Heart left ventricle (tissue), 16 donors: ENCODE data around the gene LAYN. TPM values are rescaled to one million over a fixed set of nuclear protein-coding genes. Genes with fewer than 3 reads are reported as not detected.

Experiments
- ATAC-seq, 4 donors: fragments of 200-7000 bp; cut with Tn5 transposase; one replicate each; pipeline ENCODE4 v1.9.1; 2020 to 2022; ENCODE audit warnings: moderate library complexity in 4 of 4, mild to moderate bottlenecking in 3 of 4, moderate number of reproducible peaks in 1 of 4
- DNase-seq, 5 donors: peaks; one replicate each; pipeline ENCODE4 v3.0.0-alpha.2; 2020
- H3K27ac ChIP-seq, 12 donors: fragments of 200-600 bp; sonication (generic) in 4 of 12; one replicate each; pipeline versions ENCODE4 v1.5.0 to v1.8.0; 2016 to 2022; ENCODE audit warnings: mild to moderate bottlenecking in 2 of 12
- H3K27me3 ChIP-seq, 9 donors: fragments of 200-600 bp; sonication (generic) in 2 of 9; one replicate each; pipeline versions ENCODE4 v1.5.1 to v1.8.0; 2016 to 2022; ENCODE audit warnings: mild to moderate bottlenecking in 3 of 9
- H3K36me3 ChIP-seq, 9 donors: fragments of 200-600 bp; sonication (generic) in 2 of 9; one replicate each; pipeline versions ENCODE4 v1.5.0 to v1.8.0; 2018 to 2022; ENCODE audit warnings: mild to moderate bottlenecking in 2 of 9
- H3K4me1 ChIP-seq, 12 donors: fragments of 200-600 bp; sonication (generic) in 4 of 12; one replicate each; pipeline versions ENCODE4 v1.5.0 to v1.8.0; 2016 to 2022; ENCODE audit warnings: mild to moderate bottlenecking in 3 of 12
- H3K4me3 ChIP-seq, 12 donors: fragments of 200-600 bp; sonication (generic) in 4 of 12; one replicate each; pipeline versions ENCODE4 v1.5.0 to v1.8.0; 2017 to 2022; ENCODE audit warnings: mild to moderate bottlenecking in 9 of 12, moderate library complexity in 4 of 12
- H3K9me3 ChIP-seq, 12 donors: fragments of 200-600 bp; sonication (generic) in 4 of 12; one replicate each; pipeline versions ENCODE4 v1.5.0 to v1.8.0; 2016 to 2022; ENCODE audit warnings: mild to moderate bottlenecking in 1 of 12
- CTCF ChIP-seq, 12 donors: fragments of 200-600 bp; sonication (generic) in 4 of 12; IDR thresholded peaks; one replicate each; pipeline versions ENCODE4 v1.5.0 to v1.8.0; 2018 to 2022; ENCODE audit warnings: antibody characterized with exemption in 12 of 12, mild to moderate bottlenecking in 5 of 12
- POLR2A ChIP-seq, 2 donors: fragments of 450-650 bp; IDR thresholded peaks; one replicate each; pipeline ENCODE4 v1.6.1; 2017; ENCODE audit warnings: antibody characterized with exemption in 2 of 2, mild to moderate bottlenecking in 2 of 2, moderate library complexity in 2 of 2
- WGBS, 4 donors: extraction: QIAGEN DNeasy Blood & Tissue Kit in 2 of 4; methylation state at CpG; one replicate each; pipeline versions ENCODE4 v1.1.5 to v1.1.7; 2013 to 2018; 5-methylcytosine and 5-hydroxymethylcytosine counted together
- intact Hi-C, 10 donors: fragments of 100-400 bp; cut with DNase I; formaldehyde crosslinking; loops; one replicate each; pipeline versions ENCODE4 v1.11.1 to v1.14.2; 2022
- polyA plus RNA-seq, 2 donors: library from polyadenylated mRNA; stranded (reverse); fragments of 200-250 nt; gene quantifications; one replicate each; pipeline ENCODE4 v1.2.3, GENCODE V29; 2013
- total RNA-seq, 9 donors: library from RNA; depleted of rRNA in 2 of 9; stranded (reverse); fragments of >200 nt in 2 of 9; fragmentation: NEBNext Ultra II Directional in 3 of 9; extraction: Animal tissue kit (Norgen Biotek cat#: 25700) in 3 of 9; gene quantifications; one replicate each; pipeline versions ENCODE4 v1.1.0 to v1.2.4, GENCODE V29; 2016 to 2023
- donor health status: ischemic (EF 13 %, LVEDD 7.1; RV severe dilation, severe dysfunction).
- donor health status: healthy with polysubstance abuse.
- donor health status: DM: no; HTN: yes; CAD: no.
- donor health status: DM: no; HTN: no; CAD: no.
- donor health status: ischemic (EF 25% LVEDD 6.9; RV normal size, moderate dysfunction).
- donor health status: ischemic (EF 25% LVEDD 5.7; RV mildly dilated, moderate dysfunction).
- donor health status: healthy.
- donor health status: DM: yes; HTN: yes; CAD: no.
- donor health status: ischemic (EF 35%, LVEDD 5.7; RV mildly dilated, moderate dysfunction).
- donor health status: nonischemic (EF 11% LVEDD 7.7; RV severe dilation, severe dysfunction).
- donor health status: DM: yes; HTN: yes; CAD: no.
- donor health status: PGD.
- donor health status: ischemic (EF 29% LVEDD 5.4; RV normal size, mild dysfunction).
- donor health status: nonischemic (EF 23%, LVEDD 6.1; RV moderate dilation, normal function).

LAYN gene
- total and polyA plus RNA-seq, 11 donors = 1.2 to 6.9 (median 2.8) TPM

- TF ChIP-seq CTCF (IDR thresholded peaks at IDR 0.05) = no peak
- TF ChIP-seq POLR2A (IDR thresholded peaks at IDR 0.05) = no peak
- H3K27ac ChIP-seq = no peak overlapping the region
- ATAC-seq (no peak), DNase-seq (no peak)
- no peaks in the 10 kb centered on the region for H3K9me3 ChIP-seq
- intact Hi-C loops = loop anchor here in 1 of 10 donors (5.0 kb wide), 1 partner anchor 78 kb away; no protein-coding TSS in a partner anchor
- 87 to 89% (median 89%) methylated on average over 6 of the region's 6 CpGs for WGBS, 4 donors
- no peak overlapping the region for H3K4me3 ChIP-seq
- no peaks in the 10 kb centered on the region for H3K36me3 ChIP-seq
- peaks cover 0 to 14% (median 4%) of the 10 kb centered on the region in 9 donors for H3K27me3 ChIP-seq
- H3K4me1 ChIP-seq = peaks cover 0 to 11% (median 6%) of the 10 kb centered on the region in 12 donors
Measured at GRCh38 chr11:111535281-111535680, 5.2 kb upstream of the LAYN start.

- peaks cover 0 to 29% (median 16%) of the 10 kb centered on the region in 12 donors for H3K4me1 ChIP-seq
- peaks cover 0 to 34% (median 7%) of the 10 kb centered on the region in 9 donors for H3K27me3 ChIP-seq
- no peaks in the 10 kb centered on the region for H3K36me3 ChIP-seq
- no peak overlapping the region for H3K27ac ChIP-seq
- H3K9me3 ChIP-seq = no peaks in the 10 kb centered on the region
- ATAC-seq = no peak
- no peak for DNase-seq
- TF ChIP-seq CTCF (IDR thresholded peaks at IDR 0.05) = no peak
- no peak for TF ChIP-seq POLR2A (IDR thresholded peaks at IDR 0.05)
- intact Hi-C loops = loop anchor here in 1 of 10 donors (5.0 kb wide), 1 partner anchor 80 kb away; no protein-coding TSS in a partner anchor
- H3K4me3 ChIP-seq = no peak overlapping the region
- WGBS, 4 donors = 71 to 80% (median 77%) methylated on average over 3 of the region's 3 CpGs
Measured at GRCh38 chr11:111537336-111537860, 3.1 kb upstream of the LAYN start.

- Histone ChIP-seq H3K36me3 (no peaks in the 10 kb centered on the region), H3K27ac (no peak overlapping the region), H3K4me1 (peaks cover 0 to 30% (median 16%) of the 10 kb centered on the region in 12 donors), H3K27me3 (peaks cover 0 to 34% (median 4%) of the 10 kb centered on the region in 9 donors), H3K9me3 (no peaks in the 10 kb centered on the region), H3K4me3 (no peak overlapping the region)
- no peak for DNase-seq
- 90 to 97% (median 94%) methylated on average over 1 of the region's 1 CpG for WGBS, 4 donors
- no peak for ATAC-seq
- intact Hi-C loops = loop anchor here in 1 of 10 donors (5.0 kb wide), 1 partner anchor 81 kb away; no protein-coding TSS in a partner anchor
- no peak for TF ChIP-seq POLR2A (IDR thresholded peaks at IDR 0.05)
- TF ChIP-seq CTCF (IDR thresholded peaks at IDR 0.05) = no peak
Measured at GRCh38 chr11:111538407-111539114, 2.0 kb upstream of the LAYN start.

GRCh38 chr11:111539426-111540113, 950 bp upstream of the LAYN start:
- H3K9me3 ChIP-seq = no peaks in the 10 kb centered on the region
- WGBS, 4 donors = 72 to 80% (median 76%) methylated on average over 9 of the region's 9 CpGs
- peaks cover 0 to 34% (median 4%) of the 10 kb centered on the region in 9 donors for H3K27me3 ChIP-seq
- H3K4me3 ChIP-seq = peak overlapping the region in 11 of 12 donors; percentile 53 to 70 (median 62)
- no peaks in the 10 kb centered on the region for H3K36me3 ChIP-seq
- TF ChIP-seq CTCF (IDR thresholded peaks at IDR 0.05) (no peak), POLR2A (IDR thresholded peaks at IDR 0.05) (no peak)
- peaks cover 0 to 30% (median 16%) of the 10 kb centered on the region in 12 donors for H3K4me1 ChIP-seq
- intact Hi-C loops = loop anchor here in 1 of 10 donors (5.0 kb wide), 1 partner anchor 82 kb away; no protein-coding TSS in a partner anchor
- ATAC-seq (no peak), DNase-seq (no peak)
- peak overlapping the region in 4 of 12 donors; percentile 39 to 90 (median 72) for H3K27ac ChIP-seq
